Measurements from ENCODE around the gene HERC5.

The HERC5 gene

DNA sequence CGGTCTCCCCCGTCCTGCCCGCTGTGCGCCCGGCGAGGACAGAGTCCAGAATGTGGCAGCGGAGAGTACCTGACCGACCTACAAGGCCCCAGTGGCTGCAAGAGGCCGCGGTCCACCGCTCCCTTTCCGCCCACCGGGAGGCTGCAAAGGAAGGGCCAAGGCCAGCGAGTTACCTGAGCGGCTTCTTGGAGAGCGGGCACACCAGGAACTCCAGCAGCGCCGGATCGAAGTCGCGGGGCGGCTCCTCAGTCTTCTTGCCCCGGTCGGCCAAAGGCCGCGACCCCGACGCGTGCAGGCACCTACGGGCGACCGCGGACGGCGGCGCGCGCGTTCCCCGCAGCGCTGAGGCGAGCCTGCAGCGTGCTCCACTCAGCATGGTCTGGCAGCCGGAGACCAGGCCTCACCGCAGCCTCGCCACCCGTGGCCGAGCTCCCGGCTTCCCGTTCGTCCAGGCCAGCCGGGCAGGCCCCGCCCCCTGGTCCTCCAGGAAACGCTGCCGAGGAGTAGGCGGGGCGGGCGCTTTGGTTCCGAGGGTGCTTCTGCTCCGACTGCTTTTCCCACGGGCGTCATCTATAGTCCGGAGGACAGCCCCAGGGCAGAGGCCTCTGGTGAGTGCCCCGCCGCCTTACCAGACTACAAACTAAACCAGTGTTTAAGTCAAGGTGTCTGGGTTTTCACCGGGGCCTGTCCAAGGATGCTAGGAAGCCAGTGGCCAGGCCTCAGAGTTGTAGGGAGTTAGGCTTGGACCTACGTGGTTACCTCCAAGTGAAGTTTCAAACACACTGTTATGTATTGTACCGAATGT is 66.6 kb downstream of the HERC5 start, which contains the start of gene PYURF:
Gene PYURF (minus strand): TSS at position 452 of the 805 bp plus-strand sequence. CDS start 76 bp downstream, at position 376.
- peak; percentile 79 for DNase-seq

DNA sequence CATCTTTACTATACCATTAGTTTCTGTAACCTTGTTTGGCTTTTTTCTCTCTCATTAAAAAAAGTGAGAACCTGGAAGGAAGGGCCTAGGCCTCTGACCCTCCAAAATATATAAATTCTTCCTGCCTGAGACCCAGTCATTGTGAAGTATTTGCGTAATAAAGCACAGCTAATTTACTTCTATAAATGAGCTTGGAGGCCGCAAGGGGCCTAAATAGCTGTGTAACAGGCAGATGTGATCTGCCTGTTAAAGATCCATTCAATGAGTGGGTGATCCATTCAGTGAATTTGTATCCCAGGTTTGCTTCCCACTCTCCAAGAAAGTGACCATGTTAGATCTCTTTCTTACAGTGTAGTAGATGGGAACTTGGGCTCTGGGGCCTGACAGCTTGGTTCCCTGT is 67.3 kb downstream of the HERC5 start:
- no peak for DNase-seq

DNA sequence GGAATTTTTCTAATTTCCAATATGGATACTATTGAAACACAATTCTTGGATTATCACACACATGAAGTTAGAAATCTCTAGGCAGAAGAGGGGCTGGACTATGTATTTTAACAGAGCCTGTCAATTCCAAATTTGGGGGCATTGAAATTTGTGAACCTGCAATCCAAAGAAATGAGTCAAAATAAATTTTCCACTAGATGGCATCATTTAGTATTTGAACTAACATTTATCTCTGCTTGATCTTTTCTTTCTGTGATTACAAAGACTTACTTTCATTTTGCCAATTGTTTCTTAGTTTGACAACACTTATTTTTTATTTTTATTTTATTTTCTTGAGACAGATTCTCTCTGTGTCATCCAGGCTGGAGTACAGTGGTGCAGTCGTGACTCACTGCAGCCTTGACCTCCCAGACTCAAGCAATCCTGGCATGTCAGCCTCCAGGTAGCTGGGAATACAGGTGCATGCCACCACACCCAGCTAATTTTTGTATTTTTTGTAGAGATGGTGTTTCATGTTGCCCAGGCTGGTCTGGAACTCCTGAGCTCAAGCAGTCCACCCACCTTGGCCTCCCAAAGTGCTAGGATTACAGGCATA is 69.4 kb downstream of the HERC5 start:
- peak; percentile 17 for DNase-seq

DNA sequence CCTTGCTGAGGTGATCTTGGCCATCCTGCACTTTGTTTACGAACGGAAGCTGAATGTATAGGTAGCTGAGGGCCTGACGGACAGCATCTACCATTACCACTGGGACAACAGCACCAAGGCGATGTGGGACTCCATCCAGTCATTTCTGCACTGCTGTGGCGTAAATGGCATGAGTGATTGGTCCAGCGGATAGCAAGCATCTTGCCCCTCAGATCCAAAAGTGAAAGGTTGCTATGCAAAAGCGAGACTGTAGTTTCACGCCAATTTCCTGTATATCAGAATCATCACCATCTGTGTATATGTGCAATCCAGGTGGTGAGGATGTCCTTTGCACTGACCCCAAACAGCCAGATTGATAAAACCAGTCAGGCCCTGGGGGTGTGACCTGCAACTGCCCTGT is 70.9 kb downstream of the HERC5 start:
- DNase-seq: no peak

DNA sequence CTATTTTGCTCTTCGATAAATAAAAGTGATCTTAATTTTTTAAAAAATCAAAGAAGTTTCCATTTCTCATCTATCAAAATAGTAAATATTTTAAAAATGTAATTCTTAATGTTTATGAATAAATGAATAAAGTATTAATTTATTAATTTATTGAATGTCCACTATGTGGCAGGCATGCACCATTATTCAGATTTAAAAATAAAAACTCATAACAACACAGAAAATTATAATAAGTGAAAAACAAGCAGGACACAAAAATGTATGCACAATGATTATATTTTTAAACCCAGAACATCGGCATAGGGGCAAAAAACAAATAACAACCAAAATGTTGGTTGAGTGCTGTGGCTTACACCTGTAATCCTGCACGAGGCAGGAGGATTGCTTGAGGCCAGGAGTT is 71.9 kb downstream of the HERC5 start:
- no peak for DNase-seq

DNA sequence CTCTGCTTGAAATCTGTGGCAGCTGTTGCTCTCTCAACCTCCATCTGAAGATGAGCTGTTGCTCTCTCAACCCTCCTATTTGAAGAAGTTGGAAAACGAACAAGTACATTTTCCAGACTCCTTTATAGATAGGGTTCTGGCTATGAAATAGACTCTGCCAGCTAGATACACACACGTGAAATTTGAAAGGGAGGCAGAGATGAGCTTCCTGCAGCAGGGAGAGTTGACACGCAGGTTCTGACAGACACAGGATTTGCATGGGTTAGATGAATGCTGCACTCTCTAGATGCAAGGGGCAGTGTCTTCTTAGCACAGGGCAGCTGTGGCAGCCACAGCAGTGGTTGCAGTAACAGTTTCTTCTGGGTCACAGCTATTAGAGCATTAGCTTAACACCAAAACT is 74.6 kb downstream of the HERC5 start:
- no peak for DNase-seq

DNA sequence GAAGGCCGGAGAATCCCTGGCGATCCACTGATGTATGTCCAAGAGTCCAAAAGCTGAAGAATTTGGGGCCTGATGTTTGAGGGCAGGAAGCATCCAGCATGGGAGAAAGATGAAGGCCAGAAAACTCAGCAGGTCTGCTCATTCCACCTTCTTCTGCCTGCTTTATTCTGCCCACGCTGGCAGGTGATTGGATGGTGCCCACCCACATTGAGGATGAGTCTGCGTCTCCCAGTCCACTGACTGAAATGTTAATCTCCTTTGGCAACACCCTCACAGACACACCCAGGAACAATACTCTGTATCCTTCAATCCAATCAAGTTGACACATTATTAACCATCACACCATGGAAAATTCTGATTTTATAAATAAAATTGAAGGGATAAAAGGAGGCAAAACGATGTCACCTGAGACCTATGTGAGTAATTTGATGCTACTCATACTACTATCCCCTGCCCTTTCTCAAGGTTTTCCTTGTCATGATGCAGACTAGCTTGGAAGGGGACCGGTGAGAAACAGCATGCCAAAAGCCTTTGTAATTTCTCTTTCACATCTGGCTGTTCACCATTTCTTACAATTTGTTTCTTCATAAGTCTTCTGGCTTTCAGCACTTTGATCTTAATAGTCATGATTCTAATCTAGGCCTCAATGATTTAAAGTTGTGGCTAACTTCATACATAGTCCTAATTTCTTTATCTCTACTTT is 76.3 kb downstream of the HERC5 start:
- DNase-seq: no peak

DNA sequence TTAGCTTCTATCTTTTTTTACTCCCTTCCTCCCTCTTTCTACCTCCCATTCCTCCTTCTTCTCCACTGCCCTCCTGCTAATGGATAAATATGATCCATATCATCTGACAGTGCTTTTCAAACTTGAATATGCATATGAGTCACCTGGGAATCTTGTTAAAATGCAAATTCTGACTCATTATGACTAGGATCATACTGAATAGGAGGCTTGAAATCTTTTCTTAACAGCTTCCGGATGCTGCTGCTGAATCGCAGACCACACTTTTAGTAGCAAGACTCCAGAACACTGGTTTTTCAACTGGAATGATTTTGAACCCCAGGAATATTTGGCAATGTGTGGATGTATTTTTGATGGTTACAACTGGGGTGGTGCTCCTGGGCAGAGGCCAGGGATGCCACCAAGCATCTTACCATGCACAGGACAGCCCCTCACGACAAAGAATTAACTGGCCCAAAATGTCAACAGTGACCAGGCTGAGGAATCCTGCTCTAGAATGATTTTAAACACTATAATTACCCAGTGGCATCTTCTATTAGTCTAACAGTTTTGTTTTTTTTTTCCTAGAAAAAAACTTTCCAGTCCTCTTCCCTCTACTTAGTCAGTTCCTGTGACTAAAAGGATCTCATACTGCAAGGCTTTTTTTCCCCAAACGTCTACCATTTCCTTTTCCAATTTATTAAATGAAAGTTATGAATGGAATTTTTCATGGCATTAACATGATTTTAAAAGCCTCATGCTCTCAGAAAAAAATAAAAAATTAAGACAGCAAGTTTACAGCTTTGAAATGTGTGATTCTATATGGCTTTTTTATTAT is 77.2 kb downstream of the HERC5 start:
- DNase-seq: no peak

GRCh38 chr4:88535090-88535755 is 78.3 kb downstream of the HERC5 start:
- no peak for DNase-seq

- no peak for DNase-seq
Measured at GRCh38 chr4:88537709-88538108, 80.8 kb downstream of the HERC5 start.

- DNase-seq: peak; percentile 24
Measured at GRCh38 chr4:88539322-88540068, 82.6 kb downstream of the HERC5 start.

DNA sequence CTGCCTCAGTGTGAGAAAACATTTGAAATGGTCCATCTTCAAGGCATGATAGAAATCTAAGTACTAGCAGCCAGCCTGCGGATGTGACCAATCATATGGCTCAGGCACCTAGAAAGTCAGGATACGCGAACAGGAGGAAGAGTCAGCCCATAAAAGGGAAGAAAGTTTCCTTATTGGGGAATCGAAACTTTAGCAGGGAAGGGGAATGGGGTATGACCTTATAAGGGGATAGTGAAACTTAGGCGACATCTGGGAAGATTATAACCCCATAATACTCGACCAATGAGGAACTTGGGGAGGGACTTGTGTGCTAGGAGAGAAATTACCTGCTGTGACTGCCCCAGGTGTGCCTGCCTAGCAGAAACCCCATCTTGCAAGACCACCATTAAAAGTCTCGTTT is 92.9 kb downstream of the HERC5 start:
- no peak for DNase-seq
